HG02884 (cell line): Measurements from ENCODE around the gene CYP4F11.
"Not testable (repeated sequence)": the region's sequence is repeated elsewhere in the genome, so short reads cannot be mapped to it uniquely, and the experiment has no call there.

Experiments used
- ATAC-seq: cut with Tn5 transposase; IDR thresholded peaks from one replicate; pipeline ENCODE4 v1.9.1; 2021; ENCODE audit warnings: mild to moderate bottlenecking, moderate library complexity; ENCODE audit not compliant: unreplicated experiment

CYP4F11 gene

DNA sequence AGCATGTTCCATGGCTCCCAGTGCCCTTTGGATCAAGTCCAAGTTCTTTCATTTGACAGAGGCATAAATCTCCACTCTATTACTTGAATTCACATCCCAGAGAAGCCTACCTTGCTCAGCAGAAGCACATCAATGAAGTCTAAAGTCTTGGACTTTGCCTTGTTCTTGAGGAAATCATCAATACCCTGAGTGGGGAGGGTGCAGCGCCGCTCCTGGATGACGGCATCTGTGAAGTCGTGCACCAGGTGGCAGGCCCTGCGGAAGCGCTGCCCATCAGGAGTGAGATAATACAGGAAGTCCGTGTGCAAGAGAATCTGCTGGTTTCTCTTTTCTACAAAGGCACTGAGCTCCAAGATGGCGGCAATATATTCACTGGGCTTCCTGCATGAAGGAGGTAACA lies 10.6 kb downstream of the CYP4F11 start:
- no peak for ATAC-seq

DNA sequence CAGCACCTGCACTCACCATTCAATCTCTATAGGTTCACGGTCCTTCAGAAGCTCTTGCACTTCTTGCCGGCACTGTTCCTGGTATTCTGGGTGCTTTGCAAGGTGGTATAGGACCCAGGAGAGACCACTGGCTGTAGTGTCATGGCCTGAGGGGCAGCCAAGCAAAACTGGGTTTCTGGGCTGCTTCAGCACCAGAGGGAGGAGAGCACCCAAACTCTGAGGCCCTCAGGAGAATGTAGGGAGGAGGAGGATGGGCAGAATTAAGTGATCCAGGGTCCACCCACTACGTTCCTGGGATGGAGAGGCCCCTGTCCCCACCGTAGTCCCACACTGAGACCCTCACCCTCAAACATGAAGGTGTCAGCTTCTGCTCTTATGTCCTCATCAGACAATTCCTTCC lies 12.3 kb downstream of the CYP4F11 start:
- no peak for ATAC-seq

DNA sequence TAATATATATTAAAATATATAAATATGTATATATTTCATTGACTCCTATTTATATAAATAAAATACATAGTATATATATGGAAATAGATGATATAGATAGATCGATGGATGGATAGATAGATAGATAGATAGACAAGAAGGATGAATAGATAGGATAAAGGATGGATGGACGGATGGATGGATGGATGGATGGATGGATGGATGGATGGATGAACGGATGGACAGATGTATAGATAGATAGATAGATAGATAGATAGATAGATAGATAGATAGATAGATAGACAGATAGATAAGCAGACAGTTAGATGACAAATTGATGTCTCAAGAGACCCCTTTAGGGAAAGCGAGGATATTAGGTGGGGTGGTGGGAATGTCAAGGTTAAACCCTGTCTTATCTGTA lies 15.1 kb downstream of the CYP4F11 start:
- no peak for ATAC-seq

DNA sequence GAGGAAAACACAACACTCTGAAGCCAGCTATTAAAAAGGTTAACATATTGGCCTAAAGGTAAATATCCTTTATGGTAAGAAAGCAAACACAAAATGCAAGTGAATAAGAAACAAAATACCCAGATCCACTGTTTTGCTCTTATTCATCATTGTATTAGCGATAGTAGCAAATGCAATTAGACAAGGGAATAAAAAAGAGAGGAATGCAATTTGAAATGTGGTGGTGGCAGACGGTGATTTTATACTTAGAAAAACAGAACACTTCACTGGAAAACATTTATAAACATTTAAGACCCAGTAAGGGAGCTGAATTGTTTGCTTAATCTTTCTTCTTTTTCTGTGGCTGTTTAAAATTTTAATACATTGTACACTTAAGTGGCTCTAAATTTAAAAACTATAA lies 19.2 kb downstream of the CYP4F11 start:
- no peak for ATAC-seq

DNA sequence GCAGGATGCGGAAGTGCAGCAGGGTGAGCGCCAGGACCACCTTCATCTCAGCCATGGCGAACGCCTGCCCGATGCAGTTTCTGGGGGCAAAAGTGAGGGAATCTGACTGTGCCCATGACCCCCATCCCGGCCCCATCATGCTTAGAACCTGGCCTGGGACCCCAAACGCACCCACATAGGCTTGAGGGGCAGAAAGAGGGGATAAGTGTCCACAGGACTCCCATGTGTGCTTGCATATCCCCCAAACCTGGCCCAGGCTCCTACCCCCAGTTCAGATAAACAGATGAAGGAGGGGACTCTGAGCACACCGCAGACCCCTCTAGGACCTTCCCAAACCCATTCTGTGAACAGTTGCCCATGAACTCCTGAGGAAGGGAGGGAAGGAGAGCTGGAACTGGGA lies 20.5 kb downstream of the CYP4F11 start:
- ATAC-seq = no peak

DNA sequence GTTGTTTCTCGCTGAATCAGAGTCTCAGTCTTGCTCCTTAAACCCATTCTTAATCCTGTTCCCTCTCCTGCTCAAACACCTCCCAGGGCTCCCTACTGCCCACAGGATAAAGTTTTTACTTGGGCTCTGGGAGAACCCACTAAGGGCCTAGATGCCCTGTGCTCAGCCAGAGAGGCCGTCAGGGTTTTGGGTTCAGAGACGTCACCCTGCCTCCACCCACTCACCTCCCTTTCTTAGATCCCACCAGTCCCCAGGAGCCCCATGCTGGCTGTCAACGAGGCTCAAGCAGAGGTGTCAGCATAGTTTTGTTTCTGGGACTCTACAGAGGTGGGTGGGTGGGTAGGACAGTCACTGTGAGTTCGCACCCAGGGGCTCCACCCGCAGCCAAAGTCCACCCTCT lies 20.9 kb downstream of the CYP4F11 start:
- no peak for ATAC-seq

DNA sequence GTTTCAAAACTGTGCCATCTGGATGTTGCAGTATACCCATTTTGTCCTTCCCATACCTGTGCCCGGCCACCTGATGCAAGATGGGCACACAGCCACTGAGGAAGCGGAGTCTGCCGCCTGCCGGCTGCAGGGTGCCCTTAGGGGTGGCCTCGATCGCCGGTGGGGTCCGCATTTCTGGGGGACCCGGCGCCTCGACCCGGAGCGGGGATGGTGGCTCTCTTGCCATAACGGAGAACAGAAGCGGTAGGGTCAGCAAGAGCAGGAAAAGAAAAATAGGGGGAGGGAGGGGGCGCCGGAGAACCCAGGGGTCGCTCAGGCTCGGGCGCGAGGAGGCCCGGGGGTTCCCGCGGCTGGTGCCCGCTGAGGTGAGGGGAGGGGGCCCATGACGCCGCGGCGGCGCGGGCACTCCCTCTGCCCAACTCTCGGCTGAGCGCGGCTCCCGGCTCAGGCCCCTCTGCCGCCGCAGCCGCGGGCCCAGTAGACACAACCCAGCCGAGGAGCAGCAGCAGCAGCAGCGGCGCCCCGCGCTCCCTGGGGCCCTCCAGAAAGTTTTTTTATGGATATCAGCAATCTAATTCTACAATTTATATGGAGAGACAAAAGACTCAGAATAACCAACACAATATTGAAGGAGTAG lies 22.6 kb downstream of the CYP4F11 start:
- no peak for ATAC-seq

DNA sequence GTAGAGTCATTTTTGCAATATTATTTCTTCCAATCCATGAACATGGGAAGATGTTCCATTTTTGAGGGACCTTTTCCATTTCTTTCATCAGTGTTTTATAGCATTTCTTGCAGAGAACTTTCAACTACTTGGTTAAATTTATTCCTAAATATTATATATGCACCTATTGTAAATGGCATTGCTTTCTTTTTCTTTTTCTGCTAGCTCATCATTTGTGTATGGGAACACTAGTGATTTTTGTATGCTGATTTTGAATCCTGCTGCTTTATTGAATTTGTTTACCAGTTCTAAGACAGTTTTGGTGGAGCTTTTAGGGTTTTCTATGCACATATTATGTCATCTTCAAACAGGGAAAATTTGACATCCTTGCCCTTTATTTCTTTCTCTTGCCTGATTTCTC lies 29.3 kb downstream of the CYP4F11 start:
- ATAC-seq = no peak

DNA sequence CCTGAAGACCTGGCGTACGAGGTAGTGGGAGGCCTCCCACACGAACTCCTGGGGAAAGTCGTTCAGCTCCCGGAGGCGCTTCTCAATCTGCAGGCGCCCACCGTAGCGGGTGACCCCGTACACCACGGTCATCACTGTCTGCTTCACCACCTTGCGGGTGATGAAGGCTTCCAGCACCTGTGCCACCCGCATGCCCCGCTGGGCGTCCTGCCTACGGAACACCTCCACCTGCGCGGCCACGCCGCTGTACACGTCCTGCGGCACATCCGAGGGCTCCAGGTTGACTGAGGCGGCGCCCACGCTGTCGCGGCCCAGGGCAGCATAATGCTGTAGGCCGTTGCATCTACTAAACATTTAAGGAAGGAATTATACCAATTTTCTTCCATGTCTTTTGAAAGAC lies 31.4 kb downstream of the CYP4F11 start:
- ATAC-seq = not testable (repeated sequence)

DNA sequence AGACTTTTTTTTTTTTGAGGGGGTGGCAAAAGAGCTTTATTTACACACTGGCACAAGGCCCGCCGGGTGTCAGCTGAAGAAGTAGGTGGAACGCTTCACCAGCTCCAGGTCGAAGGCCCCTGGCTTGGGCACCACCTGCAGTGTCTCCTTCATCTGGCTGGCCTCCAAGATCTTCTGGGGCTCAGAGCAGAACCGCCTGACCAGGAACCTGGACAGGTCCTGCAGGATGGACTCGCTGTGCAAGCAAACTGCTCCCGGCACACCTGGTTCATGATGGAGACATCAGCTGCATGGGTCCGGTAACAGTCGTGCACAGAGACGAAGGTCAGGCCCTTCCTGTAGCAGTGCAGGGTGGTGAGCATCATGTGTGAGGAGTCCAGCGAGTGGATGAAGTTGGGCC lies 32.1 kb downstream of the CYP4F11 start:
- ATAC-seq = no peak

DNA sequence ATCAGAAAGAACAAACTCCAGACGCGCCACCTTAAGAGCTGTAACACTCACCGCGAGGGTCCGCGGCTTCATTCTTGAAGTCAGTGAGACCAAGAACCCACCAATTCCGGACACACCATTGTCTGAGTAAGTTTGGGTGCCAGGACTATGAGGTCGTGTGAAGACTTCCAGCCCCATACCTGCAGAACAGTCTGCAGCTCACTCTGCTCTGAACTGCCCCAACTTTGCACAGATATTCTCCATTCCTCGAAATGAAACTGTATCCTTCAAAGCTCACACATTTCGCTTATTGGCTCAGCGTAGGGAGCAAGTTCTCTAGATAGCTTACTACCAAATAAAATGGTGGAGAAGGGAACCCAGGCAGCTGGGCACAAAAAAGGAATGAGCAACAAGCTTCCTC lies 33.8 kb downstream of the CYP4F11 start:
- no peak for ATAC-seq

DNA sequence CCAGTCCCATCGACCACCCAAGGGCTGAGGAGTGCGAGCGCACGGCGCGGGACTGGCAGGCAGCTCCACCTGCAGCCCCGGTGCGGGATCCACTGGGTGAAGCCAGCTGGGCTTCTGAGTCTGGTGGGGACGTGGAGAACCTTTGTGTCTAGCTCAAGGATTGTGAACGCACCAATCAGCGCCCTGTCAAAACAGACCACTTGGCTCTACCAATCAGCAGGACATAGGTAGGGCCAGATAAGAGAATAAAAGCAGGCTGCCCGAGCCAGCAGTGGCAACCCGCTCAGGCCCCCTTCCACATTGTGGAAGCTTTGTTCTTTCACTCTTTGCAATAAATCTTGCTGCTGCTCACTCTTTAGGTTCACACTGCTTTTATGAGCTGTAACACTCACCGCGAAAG lies 34.3 kb downstream of the CYP4F11 start:
- ATAC-seq = not testable (repeated sequence)

DNA sequence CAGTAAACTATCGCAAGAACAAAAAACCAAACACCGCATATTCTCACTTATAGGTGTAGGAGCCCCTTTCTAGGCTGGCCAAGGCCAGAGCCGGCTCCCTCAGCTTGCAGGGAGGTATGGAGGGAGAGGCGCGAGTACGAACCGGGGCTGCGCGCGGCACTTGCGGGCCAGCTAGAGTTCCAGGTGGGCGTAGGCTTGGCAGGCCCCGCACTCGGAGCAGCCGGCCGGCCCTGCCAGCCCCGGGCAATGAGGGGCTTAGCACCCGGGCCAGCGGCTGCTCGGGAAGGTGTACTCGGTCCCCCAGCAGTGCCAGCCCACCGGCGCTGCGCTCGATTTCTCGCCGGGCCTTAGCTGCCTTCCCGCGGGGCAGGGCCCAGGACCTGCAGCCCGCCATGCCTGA lies 34.8 kb downstream of the CYP4F11 start:
- not testable (repeated sequence) for ATAC-seq

DNA sequence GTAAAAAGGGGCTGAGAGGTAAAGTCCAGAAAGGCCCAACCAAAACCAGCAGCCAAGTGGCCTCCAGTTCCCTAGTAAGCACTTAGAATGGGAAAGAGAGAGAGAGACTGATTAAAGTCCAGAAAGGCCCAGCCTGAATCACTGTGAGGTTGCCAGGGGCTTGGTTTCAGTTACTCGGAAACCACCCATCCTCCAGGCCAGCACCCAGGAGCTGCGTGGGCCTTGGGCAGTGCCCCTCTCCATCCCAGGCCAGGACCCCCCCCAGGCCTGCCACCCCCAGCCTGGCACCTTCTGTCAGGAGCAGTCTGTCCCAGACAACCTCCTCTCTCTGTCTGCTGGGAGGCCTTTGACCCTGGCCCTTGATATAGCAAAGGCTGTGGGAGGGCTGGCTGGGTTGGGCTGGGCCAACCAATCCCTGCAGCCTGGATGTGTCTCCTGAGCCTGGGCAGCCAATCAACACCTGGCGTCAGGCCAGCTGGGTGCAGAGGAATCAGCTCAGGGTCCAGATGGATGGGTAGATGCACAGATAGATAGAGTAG lies 36.5 kb downstream of the CYP4F11 start, which contains the start of gene CYP4F2:
Gene CYP4F2, minus strand, starts transcription at position 337 of the 539 bp plus-strand sequence. CDS start 463 bp downstream, outside the sequence.
- ATAC-seq = no peak

DNA sequence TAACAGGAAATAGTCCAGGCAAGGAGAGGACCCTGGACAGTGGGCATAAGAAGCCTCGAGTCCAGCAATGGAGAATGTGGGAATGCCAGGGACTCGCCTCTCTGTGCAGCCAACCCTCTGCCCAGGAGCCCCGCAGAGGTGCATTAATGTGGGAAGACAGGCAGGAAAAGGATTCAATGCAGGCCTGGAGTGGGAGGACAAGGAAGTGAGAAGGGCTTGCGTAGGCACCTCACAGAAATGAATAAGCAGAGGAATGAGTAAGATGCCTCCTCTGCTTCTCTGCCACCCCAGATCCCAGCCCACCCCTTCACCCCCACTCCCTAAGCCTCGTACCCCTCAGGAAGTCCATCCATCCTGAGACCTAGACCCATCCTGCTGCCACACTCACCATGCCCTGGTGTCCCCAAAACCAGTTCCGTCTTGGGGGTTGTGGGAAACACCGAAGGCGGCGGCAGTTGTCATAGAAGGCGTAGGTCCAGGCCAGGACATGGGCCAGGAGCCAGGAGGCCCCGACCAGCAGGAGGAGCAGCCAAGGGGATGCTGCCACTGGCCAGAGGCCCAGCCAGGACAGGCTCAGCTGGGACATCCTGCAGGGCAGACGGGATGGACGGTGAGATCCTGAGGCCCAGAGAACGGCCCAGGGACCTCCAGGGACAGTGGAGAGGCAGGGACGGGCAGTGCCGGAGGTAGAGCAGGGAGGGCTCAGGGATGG lies 37.1 kb downstream of the CYP4F11 start:
- no peak for ATAC-seq

DNA sequence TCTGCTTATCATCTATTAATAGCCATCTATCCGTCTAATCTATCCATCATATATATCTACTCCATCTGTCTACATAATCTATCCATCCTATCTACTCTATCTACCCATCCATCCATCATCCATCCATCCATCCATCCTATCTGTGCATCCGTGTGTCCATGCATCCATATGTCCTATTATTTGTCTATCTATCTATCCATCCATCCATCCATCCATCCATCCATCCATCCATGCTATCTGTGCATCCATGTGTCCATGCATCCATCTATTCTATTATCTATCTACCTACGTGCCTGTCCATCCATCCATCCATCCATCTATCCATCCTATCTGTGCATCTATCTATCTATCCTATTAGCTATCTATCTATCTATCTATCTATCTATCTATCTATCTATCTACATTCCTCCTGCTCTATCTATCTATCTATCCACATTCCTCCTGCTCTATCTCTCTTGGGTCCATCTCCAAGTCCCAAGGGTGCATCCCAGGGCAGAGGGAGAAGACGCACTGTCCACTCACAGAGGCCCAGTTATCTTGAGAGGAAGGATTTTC lies 38.4 kb downstream of the CYP4F11 start:
- no peak for ATAC-seq

DNA sequence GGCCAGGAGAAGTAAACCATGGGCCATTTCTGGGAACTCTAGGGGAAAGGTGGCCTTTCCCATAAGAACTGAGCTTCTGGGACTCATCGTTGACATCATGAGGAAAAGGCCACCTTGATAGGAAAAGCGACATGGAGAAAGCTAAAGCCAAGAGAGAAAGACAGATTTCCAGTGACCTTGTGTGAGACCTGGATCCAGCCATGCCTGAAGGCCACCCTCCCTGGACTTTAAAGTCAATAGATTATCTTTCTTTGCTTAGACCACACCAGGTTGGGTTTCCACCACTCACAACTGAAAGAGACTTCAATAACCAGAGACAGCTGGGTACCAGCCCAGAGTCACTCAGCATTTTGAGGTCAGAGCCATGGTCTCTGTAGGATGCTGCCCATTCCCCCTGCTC lies 40.0 kb downstream of the CYP4F11 start:
- ATAC-seq = no peak

DNA sequence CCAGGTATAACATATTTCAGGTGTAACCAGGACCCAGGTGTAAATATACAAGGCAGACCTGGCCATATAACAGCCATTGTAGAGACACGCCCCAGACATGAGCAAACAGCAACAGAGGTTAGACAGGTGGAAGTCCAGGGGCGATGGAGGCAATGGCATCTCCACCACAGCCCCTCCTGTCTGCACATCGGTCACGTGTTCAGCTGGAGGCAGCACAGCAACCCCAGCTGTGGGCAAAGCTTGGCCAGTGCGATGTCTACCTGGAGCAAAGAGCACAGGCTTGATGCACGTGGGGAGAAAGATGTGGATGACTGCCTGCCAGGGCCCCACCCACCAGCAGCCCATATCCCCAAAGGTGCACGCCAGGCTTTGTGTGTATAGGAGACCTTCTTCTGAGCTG lies 40.9 kb downstream of the CYP4F11 start:
- ATAC-seq = no peak

DNA sequence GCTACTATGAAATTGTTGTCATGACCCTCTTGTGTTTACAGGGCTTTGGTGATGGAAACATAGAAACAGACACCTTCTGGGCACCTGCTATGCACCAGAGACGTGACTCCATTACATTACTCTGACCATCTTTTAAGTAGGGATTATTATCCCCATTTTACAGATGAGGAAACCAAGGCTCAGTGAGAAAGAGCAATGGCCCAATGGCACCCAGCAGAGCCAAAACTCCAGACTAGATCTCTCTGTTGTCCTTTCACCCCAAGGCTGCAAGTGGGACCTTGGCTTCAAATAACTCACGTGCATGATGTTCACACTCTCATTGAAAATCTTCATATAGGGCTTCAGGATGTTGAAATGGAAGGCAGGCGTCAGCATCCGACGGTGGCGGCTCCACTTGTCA lies 42.3 kb downstream of the CYP4F11 start:
- no peak for ATAC-seq

DNA sequence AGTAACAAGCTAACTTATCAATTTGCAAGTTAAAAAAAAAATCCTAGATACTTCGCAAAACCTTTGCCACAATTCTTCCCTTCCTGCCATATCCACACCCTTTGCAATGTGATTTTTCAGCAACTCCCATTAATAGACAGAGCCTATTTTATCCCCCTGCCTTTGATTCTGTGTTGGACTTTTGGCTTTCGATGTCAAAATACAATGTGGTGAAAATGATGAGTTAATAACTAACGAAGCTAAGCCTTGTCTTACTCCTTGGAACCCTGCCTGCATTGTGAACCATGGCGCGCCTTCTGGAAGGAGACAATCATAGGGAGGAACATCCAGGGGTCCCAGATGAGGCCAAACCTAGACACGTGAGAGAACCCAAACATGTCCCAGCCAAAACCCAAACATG lies 42.9 kb downstream of the CYP4F11 start:
- ATAC-seq = no peak

DNA sequence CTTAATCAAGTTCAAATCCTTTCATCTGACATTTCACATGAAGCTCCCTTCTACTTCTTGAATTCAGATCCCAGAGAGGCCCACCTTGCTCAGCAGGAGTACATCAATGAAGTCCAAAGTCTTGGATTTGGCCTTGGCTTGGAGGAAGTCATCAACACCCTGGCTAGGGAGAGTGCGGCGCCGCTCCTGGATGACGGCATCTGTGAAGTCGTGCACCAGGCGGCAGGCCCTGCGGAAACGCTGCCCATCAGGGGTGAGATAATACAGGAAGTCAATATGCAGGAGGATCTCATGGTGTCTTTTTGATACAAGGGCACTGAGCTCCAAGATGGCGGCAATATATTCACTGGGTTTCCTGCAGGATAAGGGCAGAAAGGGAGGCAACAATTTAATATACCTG lies 45.0 kb downstream of the CYP4F11 start:
- not testable (repeated sequence) for ATAC-seq

DNA sequence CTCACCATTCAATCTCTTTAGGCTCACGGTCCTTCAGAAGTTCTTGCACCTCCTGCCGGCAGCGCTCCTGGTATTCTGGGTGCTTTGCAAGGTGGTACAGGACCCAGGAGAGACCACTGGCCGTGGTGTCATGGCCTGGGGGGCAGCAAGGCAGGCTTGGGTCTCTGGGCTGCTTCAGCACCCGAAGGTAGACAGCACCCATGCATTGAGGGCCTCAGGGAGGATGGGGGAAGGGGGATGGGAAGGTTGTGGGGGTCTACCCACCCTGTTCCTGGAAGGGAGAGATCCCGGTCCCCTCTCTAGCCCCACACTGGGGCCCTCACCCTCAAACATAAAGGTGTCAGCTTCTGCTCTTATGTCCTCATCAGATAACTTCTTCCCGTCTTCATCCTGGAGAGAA lies 48.4 kb downstream of the CYP4F11 start:
- no peak for ATAC-seq
